ENCODE data around the gene CPT1B.

- TF ChIP-seq CTCF (IDR thresholded peaks at IDR 0.05) (no peak), ZFX (IDR thresholded peaks at IDR 0.05; ENCODE audit: borderline replicate concordance) (no peak)
These were observed 49.4 kb downstream of the CPT1B start for GRCh38 chr22:50528682-50529415.

Data from 22Rv1 (cell line).